HEK293 (cell line): ENCODE results near the gene AGMO.

Experiments
- HOXD13 ChIP-seq: sonication (generic); formaldehyde crosslinking; IDR thresholded peaks from 2 replicates; pipeline ENCODE4 v1.8.0; 2022; ENCODE audit warnings: missing genetic modification reagents, borderline replicate concordance
- MYNN ChIP-seq: fragments of 450-650 bp; formaldehyde crosslinking; IDR thresholded peaks from 2 replicates; pipeline ENCODE4 v1.5.1; 2016; ENCODE audit warnings: missing biosample characterization, missing genetic modification characterization, borderline replicate concordance
- SCRT1 ChIP-seq: fragments of 450-650 bp; formaldehyde crosslinking; IDR thresholded peaks from 2 replicates; pipeline ENCODE4 v1.5.1; 2016; ENCODE audit warnings: missing biosample characterization, missing genetic modification characterization, borderline replicate concordance
- ZNF114 ChIP-seq: fragments of 450-650 bp; formaldehyde crosslinking; IDR thresholded peaks from 2 replicates; pipeline ENCODE4 v1.5.0; 2017; ENCODE audit warnings: missing biosample characterization, missing genetic modification characterization
- ZNF433 ChIP-seq: fragments of 450-650 bp; formaldehyde crosslinking; IDR thresholded peaks from 2 replicates; pipeline ENCODE4 v1.5.1; 2016; ENCODE audit warnings: missing biosample characterization, missing genetic modification characterization, low read depth
- ZNF654 ChIP-seq: fragments of 450-650 bp; formaldehyde crosslinking; IDR thresholded peaks from 2 replicates; pipeline ENCODE4 v1.5.1; 2016; ENCODE audit warnings: low read depth, missing biosample characterization, missing genetic modification characterization
- ZNF76 ChIP-seq: fragments of 450-650 bp; formaldehyde crosslinking; IDR thresholded peaks from 2 replicates; pipeline ENCODE4; 2016; ENCODE audit warnings: low read depth, missing biosample characterization, missing genetic modification characterization, borderline replicate concordance
- ZXDB ChIP-seq: fragments of 450-650 bp; formaldehyde crosslinking; IDR thresholded peaks from 2 replicates; pipeline ENCODE4 v1.5.1; 2016; ENCODE audit warnings: missing biosample characterization, missing genetic modification characterization
- TF ChIP-seq, protein P1 (sequence below): fragments of 450-650 bp; formaldehyde crosslinking; IDR thresholded peaks from 2 replicates; pipeline ENCODE4 v1.5.1; 2016; ENCODE audit warnings: missing biosample characterization, missing genetic modification characterization
- TF ChIP-seq, protein P2 (sequence below): fragments of 450-650 bp; formaldehyde crosslinking; IDR thresholded peaks from 2 replicates; pipeline ENCODE4 v1.5.1; 2017; ENCODE audit warnings: missing biosample characterization, missing genetic modification characterization

DNA sequence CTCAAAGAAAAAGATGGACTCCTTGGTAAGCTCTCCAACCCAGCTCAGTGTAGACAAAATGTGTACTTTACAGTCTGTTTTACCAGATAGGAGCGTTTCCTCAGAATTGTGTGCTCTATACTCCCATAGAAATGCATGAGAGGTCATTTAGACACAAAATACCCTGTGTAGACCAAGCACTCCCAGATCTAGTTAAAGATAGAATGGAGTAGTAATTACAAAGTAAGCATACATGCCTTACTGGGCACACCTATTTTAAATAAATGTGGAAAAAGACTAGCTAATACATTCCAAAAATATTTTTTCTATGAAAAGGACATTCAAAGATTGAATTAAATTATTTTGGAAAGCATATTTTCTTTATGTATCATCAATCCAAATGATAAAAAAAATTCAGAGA lies 387.3 kb downstream of the AGMO start:
- TF ChIP-seq, protein P1, sequence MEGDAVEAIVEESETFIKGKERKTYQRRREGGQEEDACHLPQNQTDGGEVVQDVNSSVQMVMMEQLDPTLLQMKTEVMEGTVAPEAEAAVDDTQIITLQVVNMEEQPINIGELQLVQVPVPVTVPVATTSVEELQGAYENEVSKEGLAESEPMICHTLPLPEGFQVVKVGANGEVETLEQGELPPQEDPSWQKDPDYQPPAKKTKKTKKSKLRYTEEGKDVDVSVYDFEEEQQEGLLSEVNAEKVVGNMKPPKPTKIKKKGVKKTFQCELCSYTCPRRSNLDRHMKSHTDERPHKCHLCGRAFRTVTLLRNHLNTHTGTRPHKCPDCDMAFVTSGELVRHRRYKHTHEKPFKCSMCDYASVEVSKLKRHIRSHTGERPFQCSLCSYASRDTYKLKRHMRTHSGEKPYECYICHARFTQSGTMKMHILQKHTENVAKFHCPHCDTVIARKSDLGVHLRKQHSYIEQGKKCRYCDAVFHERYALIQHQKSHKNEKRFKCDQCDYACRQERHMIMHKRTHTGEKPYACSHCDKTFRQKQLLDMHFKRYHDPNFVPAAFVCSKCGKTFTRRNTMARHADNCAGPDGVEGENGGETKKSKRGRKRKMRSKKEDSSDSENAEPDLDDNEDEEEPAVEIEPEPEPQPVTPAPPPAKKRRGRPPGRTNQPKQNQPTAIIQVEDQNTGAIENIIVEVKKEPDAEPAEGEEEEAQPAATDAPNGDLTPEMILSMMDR (tag by site-specific recombination), result no peak
- TF ChIP-seq, protein P2, sequence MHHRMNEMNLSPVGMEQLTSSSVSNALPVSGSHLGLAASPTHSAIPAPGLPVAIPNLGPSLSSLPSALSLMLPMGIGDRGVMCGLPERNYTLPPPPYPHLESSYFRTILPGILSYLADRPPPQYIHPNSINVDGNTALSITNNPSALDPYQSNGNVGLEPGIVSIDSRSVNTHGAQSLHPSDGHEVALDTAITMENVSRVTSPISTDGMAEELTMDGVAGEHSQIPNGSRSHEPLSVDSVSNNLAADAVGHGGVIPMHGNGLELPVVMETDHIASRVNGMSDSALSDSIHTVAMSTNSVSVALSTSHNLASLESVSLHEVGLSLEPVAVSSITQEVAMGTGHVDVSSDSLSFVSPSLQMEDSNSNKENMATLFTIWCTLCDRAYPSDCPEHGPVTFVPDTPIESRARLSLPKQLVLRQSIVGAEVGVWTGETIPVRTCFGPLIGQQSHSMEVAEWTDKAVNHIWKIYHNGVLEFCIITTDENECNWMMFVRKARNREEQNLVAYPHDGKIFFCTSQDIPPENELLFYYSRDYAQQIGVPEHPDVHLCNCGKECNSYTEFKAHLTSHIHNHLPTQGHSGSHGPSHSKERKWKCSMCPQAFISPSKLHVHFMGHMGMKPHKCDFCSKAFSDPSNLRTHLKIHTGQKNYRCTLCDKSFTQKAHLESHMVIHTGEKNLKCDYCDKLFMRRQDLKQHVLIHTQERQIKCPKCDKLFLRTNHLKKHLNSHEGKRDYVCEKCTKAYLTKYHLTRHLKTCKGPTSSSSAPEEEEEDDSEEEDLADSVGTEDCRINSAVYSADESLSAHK (tag by site-specific recombination), result no peak
- TF ChIP-seq ZNF76 (no peak), HOXD13 (CRISPR knock-in tag) (no peak), ZXDB (tag by site-specific recombination) (no peak), MYNN (no peak), ZNF433 (tag by site-specific recombination) (no peak), ZNF114 (tag by site-specific recombination) (no peak), SCRT1 (no peak), ZNF654 (no peak)
